ENCODE data around the gene NSUN6.
A peak's percentile ranks its signal among the peaks of the same experiment; 100 is the strongest.
"Not testable (repeated sequence)": the region's sequence is repeated elsewhere in the genome, so short reads cannot be mapped to it uniquely, and the experiment has no call there.

Gene NSUN6

GRCh38 chr10:18647151-18647550 lies 4.2 kb downstream of the NSUN6 start:
- Mint-ChIP-seq H3K27me3 (ENCODE audit: low read depth) (no peaks in the 10 kb centered on the region), H3K4me3 (no peak overlapping the region), H3K9me3 (no peaks in the 10 kb centered on the region), H3K27ac (no peak overlapping the region), H3K4me1 (ENCODE audit: low read depth) (peaks cover 35% of the 10 kb centered on the region), H3K36me3 (ENCODE audit: low read depth) (peaks cover 10% of the 10 kb centered on the region)

- H3K36me3 Mint-ChIP-seq (ENCODE audit: low read depth): peaks cover 16% of the 10 kb centered on the region
- not testable (repeated sequence) for H3K4me1 Mint-ChIP-seq (ENCODE audit: low read depth); H3K4me3 Mint-ChIP-seq; H3K27ac Mint-ChIP-seq; H3K27me3 Mint-ChIP-seq (ENCODE audit: low read depth); H3K9me3 Mint-ChIP-seq
Observed at GRCh38 chr10:18639719-18640118, 11.7 kb downstream of the NSUN6 start.

DNA sequence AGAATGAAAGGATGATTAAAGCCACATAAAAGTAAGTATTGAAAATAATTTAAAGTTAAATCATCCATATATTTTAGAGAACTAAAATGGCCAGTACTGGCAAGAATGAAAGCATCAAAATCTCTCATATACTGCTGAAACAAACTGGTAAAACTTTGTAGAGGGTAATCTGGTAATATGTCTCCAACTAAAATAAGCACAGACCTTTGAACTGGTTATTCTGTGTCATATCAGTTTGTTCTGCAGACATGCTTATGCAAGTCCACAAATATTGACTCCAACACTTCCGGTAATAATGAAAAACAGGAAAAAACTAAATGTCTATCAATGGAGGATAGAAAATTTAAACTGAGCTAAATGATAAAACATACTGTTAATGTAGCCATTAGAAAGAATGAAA lies 14.0 kb downstream of the NSUN6 start:
- not testable (repeated sequence) for H3K27me3 Mint-ChIP-seq (ENCODE audit: low read depth); H3K27ac Mint-ChIP-seq; H3K4me1 Mint-ChIP-seq (ENCODE audit: low read depth); H3K4me3 Mint-ChIP-seq; H3K9me3 Mint-ChIP-seq
- H3K36me3 Mint-ChIP-seq (ENCODE audit: low read depth): peaks cover 23% of the 10 kb centered on the region

GRCh38 chr10:18635995-18636394 lies 15.4 kb downstream of the NSUN6 start:
- H3K36me3 Mint-ChIP-seq (ENCODE audit: low read depth): peaks cover 23% of the 10 kb centered on the region
- peaks cover 4% of the 10 kb centered on the region for H3K4me1 Mint-ChIP-seq (ENCODE audit: low read depth)
- peaks cover 3% of the 10 kb centered on the region for H3K9me3 Mint-ChIP-seq
- H3K27me3 Mint-ChIP-seq (ENCODE audit: low read depth): no peaks in the 10 kb centered on the region
- H3K27ac Mint-ChIP-seq: no peak overlapping the region
- no peak overlapping the region for H3K4me3 Mint-ChIP-seq

DNA sequence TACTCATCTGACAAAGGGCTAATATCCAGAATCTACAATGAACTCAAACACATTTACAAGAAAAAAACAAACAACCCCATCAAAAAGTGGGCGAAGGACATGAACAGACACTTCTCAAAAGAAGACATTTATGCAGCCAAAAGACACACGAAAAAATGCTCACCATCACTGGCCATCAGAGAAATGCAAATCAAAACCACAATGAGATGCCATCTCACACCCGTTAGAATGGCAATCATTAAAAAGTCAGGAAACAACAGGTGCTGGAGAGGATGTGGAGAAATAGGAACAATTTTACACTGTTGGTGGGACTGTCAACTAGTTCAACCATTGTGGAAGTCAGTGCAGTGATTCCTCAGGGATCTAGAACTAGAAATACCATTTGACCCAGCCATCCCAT lies 18.9 kb downstream of the NSUN6 start:
- H3K27ac Mint-ChIP-seq; H3K9me3 Mint-ChIP-seq; H3K4me3 Mint-ChIP-seq; H3K4me1 Mint-ChIP-seq (ENCODE audit: low read depth); H3K27me3 Mint-ChIP-seq (ENCODE audit: low read depth): not testable (repeated sequence)
- H3K36me3 Mint-ChIP-seq (ENCODE audit: low read depth): peaks cover 21% of the 10 kb centered on the region

DNA sequence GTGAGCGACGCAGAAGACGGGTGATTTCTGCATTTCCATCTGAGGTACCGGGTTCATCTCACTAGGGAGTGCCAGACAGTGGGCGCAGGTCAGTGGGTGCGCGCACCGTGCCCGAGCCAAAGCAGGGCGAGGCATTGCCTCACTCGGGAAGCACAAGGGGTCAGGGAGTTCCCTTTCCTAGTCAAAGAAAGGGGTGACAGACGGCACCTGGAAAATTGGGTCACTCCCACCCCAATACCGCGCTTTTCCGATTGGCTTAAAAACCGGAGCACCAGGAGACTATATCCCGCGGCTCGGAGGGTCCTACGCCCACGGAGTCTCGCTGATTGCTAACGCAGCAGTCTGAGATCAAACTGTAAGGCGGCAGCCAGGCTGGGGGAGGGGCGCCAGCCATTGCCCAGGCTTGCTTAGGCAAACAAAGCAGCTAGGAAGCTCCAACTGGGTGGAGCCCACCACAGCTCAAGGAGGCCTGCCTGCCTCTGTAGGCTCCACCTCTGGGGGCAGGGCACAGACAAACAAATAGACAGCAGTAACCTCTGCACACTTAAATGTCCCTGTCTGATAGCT lies 23.9 kb downstream of the NSUN6 start:
- H3K27me3 Mint-ChIP-seq (ENCODE audit: low read depth); H3K9me3 Mint-ChIP-seq; H3K36me3 Mint-ChIP-seq (ENCODE audit: low read depth): not testable (repeated sequence)
- Mint-ChIP-seq H3K4me3 (peak overlapping the region; percentile 84), H3K27ac (peak overlapping the region; percentile 73), H3K4me1 (ENCODE audit: low read depth) (peaks cover 13% of the 10 kb centered on the region)

DNA sequence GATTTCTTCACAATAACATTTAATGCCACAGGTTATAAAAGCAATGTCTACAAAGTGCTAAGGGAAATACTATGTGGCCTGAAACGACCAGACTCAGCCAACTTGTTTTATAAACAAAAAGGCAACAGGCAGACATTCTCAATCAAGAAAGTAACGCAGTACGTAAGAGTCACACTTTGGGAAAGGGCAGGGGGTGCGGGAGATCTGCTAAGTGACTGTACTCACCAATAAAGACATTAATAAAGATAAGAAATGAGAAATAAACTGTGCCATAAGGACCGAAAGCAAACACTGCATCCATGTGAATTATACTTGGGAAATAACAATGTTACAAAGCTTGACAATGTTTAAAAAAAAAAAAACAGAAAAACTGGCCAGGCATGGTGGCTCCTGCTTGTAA lies 25.5 kb downstream of the NSUN6 start:
- Mint-ChIP-seq H3K36me3 (ENCODE audit: low read depth) (peaks cover 16% of the 10 kb centered on the region), H3K4me1 (ENCODE audit: low read depth) (peaks cover 13% of the 10 kb centered on the region), H3K27me3 (ENCODE audit: low read depth) (no peaks in the 10 kb centered on the region), H3K4me3 (no peak overlapping the region), H3K27ac (no peak overlapping the region), H3K9me3 (no peaks in the 10 kb centered on the region)

- H3K27ac Mint-ChIP-seq, H3K4me3 Mint-ChIP-seq: not testable (repeated sequence)
- H3K4me1 Mint-ChIP-seq (ENCODE audit: low read depth): peaks cover 11% of the 10 kb centered on the region
Observed at GRCh38 chr10:18623671-18624070, 27.7 kb downstream of the NSUN6 start.

DNA sequence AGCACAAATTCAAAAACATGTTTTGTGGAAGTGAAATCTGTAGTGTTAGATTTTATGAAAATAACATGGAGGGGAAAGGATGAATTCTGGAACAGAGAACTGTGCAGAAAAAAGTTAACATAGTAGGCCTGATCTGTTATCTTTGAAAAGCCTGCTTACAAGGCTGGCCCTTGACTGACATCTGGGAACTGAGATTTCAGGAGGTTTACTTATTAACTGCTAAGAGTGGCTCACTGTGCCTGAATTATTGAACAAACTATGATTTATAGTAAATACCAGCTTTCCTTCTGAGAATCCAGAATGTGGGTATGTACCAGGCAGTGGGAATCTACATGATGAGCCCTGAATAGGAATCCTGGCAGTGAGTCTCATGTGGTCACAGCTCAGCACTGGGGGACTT lies 30.5 kb downstream of the NSUN6 start:
- no peak overlapping the region for H3K4me3 Mint-ChIP-seq
- H3K4me1 Mint-ChIP-seq (ENCODE audit: low read depth): peaks cover 2% of the 10 kb centered on the region
- no peak overlapping the region for H3K27ac Mint-ChIP-seq
- no peaks in the 10 kb centered on the region for H3K27me3 Mint-ChIP-seq (ENCODE audit: low read depth)
- no peaks in the 10 kb centered on the region for H3K9me3 Mint-ChIP-seq
- peaks cover 31% of the 10 kb centered on the region for H3K36me3 Mint-ChIP-seq (ENCODE audit: low read depth)

More at GRCh38 chr10:18623671-18624070, 27.7 kb downstream of the NSUN6 start:
- peaks cover 24% of the 10 kb centered on the region for H3K36me3 Mint-ChIP-seq (ENCODE audit: low read depth)
- H3K9me3 Mint-ChIP-seq; H3K27me3 Mint-ChIP-seq (ENCODE audit: low read depth): not testable (repeated sequence)

DNA sequence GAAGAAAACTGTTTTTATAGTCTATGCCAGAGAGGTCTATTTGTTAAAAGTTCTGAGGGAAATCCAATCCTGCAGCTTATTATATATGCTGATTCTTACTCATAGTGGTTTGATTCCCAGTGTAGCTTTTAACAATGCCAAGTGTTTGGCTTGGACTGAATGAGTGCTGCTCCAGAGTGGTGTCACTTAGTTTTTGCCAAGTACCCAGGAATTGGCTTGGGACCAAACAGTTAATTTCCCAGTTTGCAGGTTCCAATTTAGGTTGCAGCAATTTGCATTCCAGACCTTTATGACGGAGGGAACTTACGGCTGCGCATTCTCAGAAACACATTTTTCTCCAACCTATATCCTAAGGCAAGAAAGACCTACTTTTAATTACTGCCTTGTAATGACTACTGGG lies 32.4 kb downstream of the NSUN6 start:
- H3K27ac Mint-ChIP-seq: no peak overlapping the region
- peaks cover 32% of the 10 kb centered on the region for H3K36me3 Mint-ChIP-seq (ENCODE audit: low read depth)
- H3K4me3 Mint-ChIP-seq: no peak overlapping the region

GRCh38 chr10:18616337-18616736 lies 35.0 kb downstream of the NSUN6 start:
- Mint-ChIP-seq H3K27ac (no peak overlapping the region), H3K4me1 (ENCODE audit: low read depth) (peaks cover 2% of the 10 kb centered on the region), H3K9me3 (no peaks in the 10 kb centered on the region), H3K27me3 (ENCODE audit: low read depth) (no peaks in the 10 kb centered on the region), H3K4me3 (no peak overlapping the region), H3K36me3 (ENCODE audit: low read depth) (peaks cover 34% of the 10 kb centered on the region)

More for the DNA sequence above, 32.4 kb downstream of the NSUN6 start:
- Mint-ChIP-seq H3K4me1 (ENCODE audit: low read depth) (peaks cover 2% of the 10 kb centered on the region), H3K27me3 (ENCODE audit: low read depth) (no peaks in the 10 kb centered on the region), H3K9me3 (no peaks in the 10 kb centered on the region)

DNA sequence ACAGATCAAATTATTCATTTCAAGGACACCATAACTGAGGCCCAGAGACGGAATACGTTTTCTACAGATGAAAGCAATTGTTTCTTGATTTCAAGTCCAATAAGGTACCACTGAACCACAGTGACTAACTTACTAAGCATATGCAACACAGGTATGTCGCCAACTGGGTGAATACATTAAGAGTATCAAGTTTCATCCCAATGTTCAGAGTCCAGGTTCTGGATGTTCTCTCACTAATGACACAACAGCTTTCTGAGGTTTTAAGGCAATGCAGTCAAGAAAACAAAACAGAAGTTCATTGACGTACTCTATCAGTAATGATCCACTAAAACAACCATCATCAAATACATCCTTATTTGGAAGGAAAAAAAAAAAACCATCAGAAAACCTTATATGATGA lies 35.8 kb downstream of the NSUN6 start:
- Mint-ChIP-seq H3K27ac (no peak overlapping the region), H3K27me3 (ENCODE audit: low read depth) (no peaks in the 10 kb centered on the region), H3K36me3 (ENCODE audit: low read depth) (peaks cover 28% of the 10 kb centered on the region), H3K4me1 (ENCODE audit: low read depth) (peaks cover 2% of the 10 kb centered on the region), H3K9me3 (no peaks in the 10 kb centered on the region), H3K4me3 (no peak overlapping the region)

GRCh38 chr10:18611168-18611567 lies 40.2 kb downstream of the NSUN6 start:
- Mint-ChIP-seq H3K9me3 (no peaks in the 10 kb centered on the region), H3K36me3 (ENCODE audit: low read depth) (peaks cover 16% of the 10 kb centered on the region), H3K4me1 (ENCODE audit: low read depth) (no peaks in the 10 kb centered on the region), H3K27ac (no peak overlapping the region), H3K4me3 (no peak overlapping the region), H3K27me3 (ENCODE audit: low read depth) (no peaks in the 10 kb centered on the region)

DNA sequence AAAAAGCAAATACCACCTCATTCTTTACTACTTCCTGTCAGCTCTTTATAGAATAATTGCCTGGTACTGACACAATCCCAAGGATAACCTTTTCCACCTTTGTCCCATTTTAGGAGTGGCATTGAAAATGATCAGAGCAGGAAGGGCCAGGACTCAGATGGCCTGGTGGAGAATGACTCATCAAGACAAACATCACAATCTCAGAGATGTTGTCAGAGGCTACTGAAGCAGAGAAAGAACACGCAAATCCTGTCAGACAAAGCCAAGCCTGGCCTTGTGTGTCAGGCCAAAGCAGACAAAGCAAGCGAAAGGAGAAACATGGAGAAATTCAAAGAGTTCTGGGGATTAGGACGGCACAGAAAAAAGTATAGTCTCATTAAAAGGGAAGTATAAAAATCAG lies 40.9 kb downstream of the NSUN6 start:
- H3K27me3 Mint-ChIP-seq (ENCODE audit: low read depth): no peaks in the 10 kb centered on the region
- H3K27ac Mint-ChIP-seq: no peak overlapping the region
- H3K4me3 Mint-ChIP-seq: no peak overlapping the region
- peaks cover 18% of the 10 kb centered on the region for H3K36me3 Mint-ChIP-seq (ENCODE audit: low read depth)
- H3K4me1 Mint-ChIP-seq (ENCODE audit: low read depth): no peaks in the 10 kb centered on the region
- H3K9me3 Mint-ChIP-seq: no peaks in the 10 kb centered on the region

GRCh38 chr10:18608596-18608995 lies 42.8 kb downstream of the NSUN6 start:
- Mint-ChIP-seq H3K4me3 (no peak overlapping the region), H3K27ac (no peak overlapping the region), H3K9me3 (no peaks in the 10 kb centered on the region), H3K27me3 (ENCODE audit: low read depth) (no peaks in the 10 kb centered on the region), H3K36me3 (ENCODE audit: low read depth) (peaks cover 19% of the 10 kb centered on the region), H3K4me1 (ENCODE audit: low read depth) (no peaks in the 10 kb centered on the region)

Data from T-helper 1 cell treated with Interleukin-12 subunit alpha and Interleukin-12 subunit beta and Interleukin-4 antibody, amounts not matched to agents 30 μg/mL and 1 μg/mL, for 36 hours (primary cell).